D341Med (cell line): ENCODE results near the gene RNASET2.

ENCODE experiments used
- DNase-seq: peaks from one replicate; pipeline ENCODE4 v3.0.0; 2012; ENCODE audit warnings: low spot score

The RNASET2 gene

GRCh38 chr6:166947251-166947650 is 9.1 kb downstream of the RNASET2 start:
- DNase-seq = no peak

- no peak for DNase-seq
Observed at GRCh38 chr6:166946125-166946524, 10.2 kb downstream of the RNASET2 start.

GRCh38 chr6:166944666-166945256 is 11.6 kb downstream of the RNASET2 start:
- no peak for DNase-seq

GRCh38 chr6:166942393-166943168 is 13.8 kb downstream of the RNASET2 start:
- DNase-seq = no peak

- no peak for DNase-seq
Observed at GRCh38 chr6:166940643-166941068, 15.7 kb downstream of the RNASET2 start.

GRCh38 chr6:166939894-166940293 is 16.5 kb downstream of the RNASET2 start:
- DNase-seq = no peak

- no peak for DNase-seq
Observed at GRCh38 chr6:166939345-166939744, 17.0 kb downstream of the RNASET2 start.

GRCh38 chr6:166938704-166939103 is 17.6 kb downstream of the RNASET2 start:
- DNase-seq = no peak

- no peak for DNase-seq
Observed at GRCh38 chr6:166938150-166938549, 18.2 kb downstream of the RNASET2 start.

DNA sequence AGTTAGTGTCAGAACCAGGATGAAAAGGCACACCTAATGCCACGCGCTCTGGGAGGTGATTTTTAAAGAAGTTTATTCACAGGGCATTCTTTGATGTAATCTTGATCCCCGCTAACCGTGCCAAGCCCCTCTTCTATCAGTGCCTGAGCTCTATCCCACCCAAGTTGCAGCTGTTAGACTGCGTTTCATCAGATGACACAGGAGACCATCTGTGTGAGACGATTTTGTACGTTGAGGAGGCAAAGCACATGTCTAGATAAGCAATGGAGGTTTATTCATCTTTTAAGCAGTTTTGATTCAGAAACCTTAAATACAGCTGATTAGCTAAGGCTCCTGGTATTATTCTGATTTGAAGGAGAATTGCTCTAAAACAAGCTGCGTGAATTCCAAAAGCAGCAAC is 18.6 kb downstream of the RNASET2 start:
- no peak for DNase-seq

GRCh38 chr6:166936079-166936787 is 20.1 kb downstream of the RNASET2 start:
- DNase-seq = no peak

- DNase-seq = no peak
Observed at GRCh38 chr6:166935353-166935752, 21.0 kb downstream of the RNASET2 start.

GRCh38 chr6:166934174-166934573 is 22.2 kb downstream of the RNASET2 start:
- DNase-seq = no peak

DNA sequence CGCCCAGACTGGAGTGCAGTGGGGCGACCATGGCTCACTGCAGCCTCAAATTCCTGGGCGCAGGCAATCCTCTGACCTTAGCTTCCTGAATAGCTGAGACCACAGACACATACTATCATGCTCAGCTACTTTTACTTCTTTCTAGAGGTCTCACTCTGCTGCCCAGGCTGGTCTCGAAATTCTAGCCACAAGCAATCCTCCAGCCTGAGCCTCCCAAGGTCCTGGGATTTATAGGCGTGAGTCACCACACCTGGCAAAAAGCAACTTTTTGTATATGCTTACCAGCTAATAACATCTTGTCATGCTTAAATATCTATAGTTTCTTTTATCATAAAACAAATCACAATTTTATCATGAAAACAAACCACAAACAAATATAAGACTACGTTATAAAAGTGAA is 23.0 kb downstream of the RNASET2 start:
- DNase-seq = no peak

DNA sequence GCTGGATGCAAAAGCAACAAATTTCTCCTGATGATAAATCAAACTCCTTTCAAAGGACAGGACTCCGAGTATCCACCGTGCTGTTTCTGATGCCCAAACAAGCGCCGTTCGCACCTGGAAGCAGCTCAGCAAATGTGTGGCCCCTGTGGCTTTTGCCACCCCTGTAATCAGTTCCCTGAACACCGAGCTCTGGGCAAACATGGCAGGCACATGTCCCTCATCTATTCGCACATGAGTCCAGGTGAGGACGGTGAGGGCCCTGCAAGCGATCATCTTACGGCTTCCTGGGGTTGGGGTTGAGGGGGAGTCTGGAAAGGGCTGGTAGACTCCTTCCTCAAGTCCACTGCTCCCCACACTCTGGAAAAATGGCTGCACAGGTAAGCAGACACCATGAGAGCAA is 23.7 kb downstream of the RNASET2 start:
- DNase-seq = no peak

- DNase-seq = no peak
Observed at GRCh38 chr6:166932116-166932515, 24.2 kb downstream of the RNASET2 start.

GRCh38 chr6:166931426-166931970 is 24.9 kb downstream of the RNASET2 start:
- DNase-seq = no peak

- no peak for DNase-seq
Observed at GRCh38 chr6:166930354-166930891, 25.9 kb downstream of the RNASET2 start.

- DNase-seq = no peak
Observed at GRCh38 chr6:166929542-166930189, 26.7 kb downstream of the RNASET2 start.

GRCh38 chr6:166928644-166929541 is 27.5 kb downstream of the RNASET2 start:
- DNase-seq = no peak
